Retinal pigment epithelial cell (primary cell): ENCODE measurements around the gene SPECC1L.
A peak's percentile ranks its signal among the peaks of the same experiment; 100 is the strongest.
"Not testable (repeated sequence)": the region's sequence is repeated elsewhere in the genome, so short reads cannot be mapped to it uniquely, and the experiment has no call there.

Source experiments
- DNase-seq: peaks from one replicate; pipeline ENCODE4 v3.0.0-alpha.2; 2010; ENCODE audit warnings: low read depth
- H3K4me3 ChIP-seq: 2 replicates; pipeline ENCODE4 v1.5.1; 2011; ENCODE audit warnings: mild to moderate bottlenecking, low read length, control low read depth, moderate library complexity
- TF ChIP-seq, protein P1 (sequence below): conservative IDR thresholded peaks from 2 replicates; pipeline ENCODE4 v1.5.1; 2011; ENCODE audit warnings: low read depth, low read length, control low read depth, inconsistent platforms

Gene SPECC1L

DNA sequence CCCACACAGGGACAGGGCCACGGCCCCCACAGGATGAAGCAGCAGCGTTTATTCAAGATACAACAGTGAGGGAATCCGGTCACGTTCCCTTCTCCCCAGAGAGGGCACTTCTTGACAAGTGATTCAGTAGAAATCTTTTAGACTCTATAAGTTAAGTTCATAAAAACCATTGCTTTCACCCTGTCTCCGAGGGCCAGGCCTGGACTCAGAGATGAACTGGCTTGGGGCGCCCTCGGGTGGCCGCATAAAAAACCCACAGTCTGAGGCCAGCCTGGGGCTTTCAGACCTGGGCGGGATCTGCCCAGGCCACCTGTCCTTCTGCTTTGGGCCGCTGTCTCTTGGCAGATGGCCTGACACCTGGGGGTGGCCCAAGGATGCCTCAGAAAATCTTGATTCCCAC lies 11.2 kb upstream of the SPECC1L start:
- not testable (repeated sequence) for H3K4me3 ChIP-seq, DNase-seq
- TF ChIP-seq, protein P1, sequence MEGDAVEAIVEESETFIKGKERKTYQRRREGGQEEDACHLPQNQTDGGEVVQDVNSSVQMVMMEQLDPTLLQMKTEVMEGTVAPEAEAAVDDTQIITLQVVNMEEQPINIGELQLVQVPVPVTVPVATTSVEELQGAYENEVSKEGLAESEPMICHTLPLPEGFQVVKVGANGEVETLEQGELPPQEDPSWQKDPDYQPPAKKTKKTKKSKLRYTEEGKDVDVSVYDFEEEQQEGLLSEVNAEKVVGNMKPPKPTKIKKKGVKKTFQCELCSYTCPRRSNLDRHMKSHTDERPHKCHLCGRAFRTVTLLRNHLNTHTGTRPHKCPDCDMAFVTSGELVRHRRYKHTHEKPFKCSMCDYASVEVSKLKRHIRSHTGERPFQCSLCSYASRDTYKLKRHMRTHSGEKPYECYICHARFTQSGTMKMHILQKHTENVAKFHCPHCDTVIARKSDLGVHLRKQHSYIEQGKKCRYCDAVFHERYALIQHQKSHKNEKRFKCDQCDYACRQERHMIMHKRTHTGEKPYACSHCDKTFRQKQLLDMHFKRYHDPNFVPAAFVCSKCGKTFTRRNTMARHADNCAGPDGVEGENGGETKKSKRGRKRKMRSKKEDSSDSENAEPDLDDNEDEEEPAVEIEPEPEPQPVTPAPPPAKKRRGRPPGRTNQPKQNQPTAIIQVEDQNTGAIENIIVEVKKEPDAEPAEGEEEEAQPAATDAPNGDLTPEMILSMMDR = peak; percentile 47

DNA sequence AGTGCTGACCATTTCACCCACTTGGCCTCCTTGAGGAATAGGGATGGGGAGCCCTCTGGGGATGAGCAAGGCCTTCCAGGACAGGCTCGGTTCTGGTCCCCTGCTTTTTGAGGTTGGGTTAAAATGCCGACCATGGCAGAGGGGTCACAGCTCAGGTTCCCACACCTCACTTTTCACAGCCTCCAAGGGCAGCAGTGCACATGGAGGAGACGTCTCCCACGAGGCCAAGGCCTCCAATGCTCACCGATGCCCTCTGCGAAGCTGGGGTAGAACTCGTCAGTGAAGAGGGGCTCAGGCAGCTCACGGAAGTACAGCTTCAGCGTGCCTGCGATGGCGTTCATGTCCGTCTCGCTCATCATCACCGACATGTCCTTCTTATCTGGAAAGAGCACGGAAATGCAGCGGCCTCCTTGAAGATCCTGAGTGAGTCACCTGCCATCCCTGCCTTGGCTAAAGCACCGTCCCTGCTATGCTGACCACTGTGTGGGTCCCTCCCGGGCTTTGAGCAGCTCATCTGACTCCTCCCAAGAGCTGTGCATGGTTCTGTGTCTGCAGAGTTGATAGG lies 8.4 kb upstream of the SPECC1L start:
- not testable (repeated sequence) for H3K4me3 ChIP-seq, DNase-seq

GRCh38 chr22:24263479-24263878 lies 7.2 kb upstream of the SPECC1L start:
- not testable (repeated sequence) for DNase-seq, H3K4me3 ChIP-seq

DNA sequence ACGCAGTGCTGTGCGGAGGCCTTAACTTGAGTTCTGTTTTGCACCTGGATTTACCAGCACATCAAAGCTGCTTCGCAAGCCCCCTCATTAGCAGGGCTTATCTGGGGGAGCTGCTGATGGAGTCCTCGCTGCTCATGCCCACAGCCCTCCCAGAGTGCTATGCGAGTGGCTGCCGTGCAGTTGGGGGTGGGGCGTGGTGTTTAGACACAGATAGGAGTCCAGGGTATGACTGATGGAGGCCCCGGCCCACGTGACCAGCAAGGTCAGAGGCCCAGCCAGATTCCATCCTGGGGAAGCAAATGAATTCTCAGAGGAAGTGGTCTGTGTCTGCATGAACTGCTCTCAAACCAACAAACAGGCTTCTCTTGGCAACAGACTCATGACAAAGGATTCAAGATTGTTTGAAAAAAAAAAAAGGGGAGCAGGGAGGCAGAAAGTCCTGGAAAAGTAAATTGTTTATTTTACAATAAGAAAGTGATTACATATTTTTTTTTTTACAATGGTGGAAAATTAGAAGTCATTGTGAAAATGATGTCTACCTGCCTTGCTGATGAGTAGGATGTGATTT lies 6.2 kb upstream of the SPECC1L start:
- DNase-seq, H3K4me3 ChIP-seq: not testable (repeated sequence)

- no peak overlapping the region for H3K4me3 ChIP-seq
- DNase-seq = no peak
- TF ChIP-seq, protein P1 = no peak
These were observed 4.9 kb upstream of the SPECC1L start for GRCh38 chr22:24265734-24266133.

DNA sequence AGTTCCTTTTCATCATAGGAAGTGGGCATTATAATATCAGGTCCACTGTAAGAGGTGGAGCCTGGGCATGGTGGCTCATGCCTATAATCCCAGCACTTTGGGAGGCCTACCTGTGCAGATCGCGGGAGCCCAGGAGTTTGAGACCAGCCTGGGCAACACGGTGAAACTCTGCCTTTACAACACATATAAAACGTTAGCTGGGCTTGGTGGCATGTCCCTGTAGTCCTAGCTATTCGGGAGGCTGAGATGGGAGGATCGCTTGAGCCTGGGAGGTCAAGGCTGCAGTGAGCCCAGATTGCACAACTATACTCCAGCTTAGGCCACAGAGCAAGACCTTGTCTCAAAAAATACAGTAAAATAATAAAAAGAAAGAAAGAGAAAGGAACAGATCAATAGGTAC lies 4.1 kb upstream of the SPECC1L start:
- not testable (repeated sequence) for DNase-seq, H3K4me3 ChIP-seq

DNA sequence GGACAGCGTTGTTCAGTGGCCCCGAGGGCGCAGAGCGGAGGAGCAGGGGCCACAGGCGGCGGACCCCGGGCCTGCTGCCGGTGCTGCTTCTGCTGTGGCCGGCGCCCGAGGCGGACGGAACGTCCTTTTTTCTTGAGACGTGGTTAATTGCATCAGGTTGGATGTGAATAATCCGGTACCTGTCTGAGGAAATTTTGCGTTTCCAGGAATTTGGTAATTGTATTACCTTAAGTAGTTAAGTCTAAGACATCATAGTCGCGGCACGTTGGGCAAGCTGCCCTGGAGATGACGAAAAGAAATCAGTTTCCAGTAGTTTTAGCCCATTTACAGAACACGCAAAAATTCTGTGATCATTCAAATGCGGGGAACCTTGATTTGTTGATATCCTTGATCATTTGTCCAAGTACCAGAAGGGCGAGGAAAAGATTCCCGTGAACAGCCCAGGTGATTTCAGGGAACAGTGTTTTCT lies 789 bp downstream of the SPECC1L start:
- TF ChIP-seq, protein P1 = no peak
- H3K4me3 ChIP-seq = peak overlapping the region; percentile 89
- DNase-seq = no peak

DNA sequence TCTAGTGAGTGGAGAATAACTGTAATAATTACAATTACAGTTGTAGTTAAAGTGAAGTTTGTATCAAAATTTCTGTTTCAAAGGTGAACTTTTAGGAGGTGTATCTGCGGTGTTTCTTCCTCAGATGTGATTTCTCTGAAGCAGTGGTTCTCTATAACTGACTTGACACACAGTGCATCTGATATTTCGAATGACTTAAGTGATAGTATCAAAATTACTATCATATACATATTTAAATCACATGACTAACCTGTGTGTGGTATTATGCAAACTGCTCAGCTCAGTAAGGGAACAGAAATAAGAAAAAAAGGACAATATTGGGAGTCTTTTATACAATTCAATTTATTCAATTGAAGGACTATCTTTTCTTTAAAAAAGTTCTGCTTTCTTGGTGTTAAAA lies 2.4 kb downstream of the SPECC1L start:
- H3K4me3 ChIP-seq, DNase-seq: not testable (repeated sequence)

DNA sequence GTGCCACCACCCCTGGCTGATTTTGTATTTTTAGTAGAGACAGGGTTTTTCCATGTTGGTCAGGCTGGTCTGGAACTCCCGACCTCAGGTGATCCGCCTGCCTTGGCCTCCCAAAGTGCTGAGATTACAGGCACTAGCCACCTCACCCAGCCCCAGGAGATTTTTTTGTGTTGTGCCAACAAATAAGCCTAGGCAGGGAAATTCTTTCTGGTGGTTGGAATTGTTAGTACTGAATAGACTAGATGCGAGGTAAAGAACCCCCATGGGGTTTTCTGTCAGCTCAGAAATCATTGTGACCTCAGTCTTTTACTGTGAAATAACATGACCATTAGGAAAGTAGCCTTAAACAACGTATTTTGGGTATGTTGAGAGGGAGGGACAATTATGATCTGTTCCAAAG lies 3.3 kb downstream of the SPECC1L start:
- DNase-seq, H3K4me3 ChIP-seq: not testable (repeated sequence)

GRCh38 chr22:24274696-24275405 lies 4.2 kb downstream of the SPECC1L start:
- DNase-seq, H3K4me3 ChIP-seq: not testable (repeated sequence)
- TF ChIP-seq, protein P1 = peak; percentile 14

DNA sequence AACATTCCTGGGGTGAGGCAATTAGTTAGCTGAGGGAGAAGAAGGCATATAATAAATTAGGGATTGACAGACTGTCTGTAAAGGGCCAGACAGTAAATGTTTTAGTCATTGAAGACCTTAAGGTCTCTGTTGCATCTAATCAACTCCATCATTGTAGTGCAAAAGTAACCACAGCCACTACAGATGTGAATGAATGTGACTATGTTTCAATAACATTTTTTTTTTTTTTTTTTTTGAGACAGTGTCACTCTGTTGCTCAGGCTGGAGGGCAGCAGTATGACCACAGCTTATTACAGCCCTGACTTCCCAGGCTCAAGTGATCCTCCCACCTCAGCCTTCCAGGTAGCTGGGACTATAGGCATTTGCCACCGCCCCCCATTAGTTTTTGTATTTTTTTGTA lies 9.7 kb downstream of the SPECC1L start:
- not testable (repeated sequence) for DNase-seq, H3K4me3 ChIP-seq
